A172 (cell line): ENCODE measurements around the gene TP53AIP1. TPM values are rescaled to one million over a fixed set of nuclear protein-coding genes. Genes with fewer than 3 reads are reported as not detected.

ENCODE experiments used
- DNase-seq: peaks from one replicate; pipeline ENCODE4 v3.0.0-alpha.2; 2015; ENCODE audit warnings: low spot score
- total RNA-seq: library from RNA; depleted of rRNA; stranded (reverse); fragments of >200 nt; shearing (Covaris generic); gene quantifications from 2 replicates; pipeline ENCODE4 v1.2.3, GENCODE V29; 2014; rRNA removed

Gene TP53AIP1, protein sequence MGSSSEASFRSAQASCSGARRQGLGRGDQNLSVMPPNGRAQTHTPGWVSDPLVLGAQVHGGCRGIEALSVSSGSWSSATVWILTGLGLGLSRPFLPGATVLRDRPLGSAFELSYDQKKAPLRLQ
- total RNA-seq = not detected in 2 replicates

DNA sequence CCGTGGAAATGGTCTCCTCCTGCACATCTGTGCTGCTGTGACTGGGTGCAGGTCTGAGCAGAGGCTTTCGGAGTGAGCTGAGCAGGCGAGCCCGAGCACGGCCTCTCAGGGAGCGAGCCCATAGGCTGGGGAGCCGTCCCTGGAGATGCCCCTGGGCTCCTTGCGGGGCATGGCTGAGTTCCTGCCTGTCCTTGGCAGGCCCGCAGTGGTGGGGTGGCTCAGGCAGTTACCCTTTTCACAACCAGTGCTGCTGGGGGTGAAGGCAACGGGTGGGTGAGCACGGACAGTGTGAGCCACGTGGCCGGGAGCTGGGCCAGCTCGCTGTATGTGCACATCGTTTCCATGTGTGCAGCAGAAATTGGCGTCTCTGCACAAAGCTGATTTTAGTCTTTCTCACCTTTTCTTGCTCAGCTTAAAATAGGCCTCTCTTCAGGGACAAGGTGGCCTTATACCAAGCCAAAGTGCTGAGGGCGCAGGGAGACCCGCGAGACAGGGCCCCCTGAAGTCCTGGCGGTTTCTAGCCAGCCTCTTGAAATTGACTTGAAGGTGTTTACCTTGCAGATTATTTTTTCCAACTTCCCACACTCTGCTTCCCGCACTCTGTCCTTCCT is at the start of gene TP53AIP1:
TP53AIP1 (minus strand) TSS at position 55 of the 611 bp plus-strand sequence. CDS start 5,053 bp downstream, outside the sequence.
- DNase-seq = no peak

DNA sequence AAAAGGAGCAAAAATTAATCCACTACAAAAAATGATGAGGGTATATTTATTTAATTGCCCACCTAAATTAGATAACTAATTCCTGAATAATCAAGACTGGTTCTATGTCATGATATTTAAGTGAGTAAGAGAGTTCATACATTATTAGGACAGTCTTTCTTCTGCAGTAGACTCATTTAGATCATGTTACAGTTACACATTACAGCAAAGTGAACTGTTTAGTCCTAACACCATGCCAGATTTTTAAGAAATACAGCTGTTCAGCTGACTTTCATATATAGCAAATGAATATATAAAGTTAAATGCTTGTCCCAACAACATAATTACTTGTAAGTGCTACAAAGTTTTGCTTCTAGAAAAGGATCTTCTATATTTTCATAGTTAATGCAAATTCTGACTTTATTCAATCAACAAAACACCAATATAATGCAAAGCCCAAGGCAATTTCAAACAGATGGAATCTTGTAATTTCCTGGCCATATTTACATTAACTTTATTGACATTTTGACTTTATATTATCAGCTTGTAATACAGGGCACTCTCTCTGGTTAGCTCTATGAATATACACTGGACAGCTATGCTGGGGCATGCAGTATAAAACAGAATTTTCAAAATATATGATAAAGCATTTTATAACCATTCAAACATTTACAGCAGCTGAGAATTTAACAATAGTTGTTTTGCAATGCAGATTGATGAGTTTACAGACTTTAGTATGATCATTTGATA is 45.7 kb upstream of the TP53AIP1 start:
- no peak for DNase-seq

GRCh38 chr11:128985880-128986279 is 43.2 kb upstream of the TP53AIP1 start:
- DNase-seq = no peak

DNA sequence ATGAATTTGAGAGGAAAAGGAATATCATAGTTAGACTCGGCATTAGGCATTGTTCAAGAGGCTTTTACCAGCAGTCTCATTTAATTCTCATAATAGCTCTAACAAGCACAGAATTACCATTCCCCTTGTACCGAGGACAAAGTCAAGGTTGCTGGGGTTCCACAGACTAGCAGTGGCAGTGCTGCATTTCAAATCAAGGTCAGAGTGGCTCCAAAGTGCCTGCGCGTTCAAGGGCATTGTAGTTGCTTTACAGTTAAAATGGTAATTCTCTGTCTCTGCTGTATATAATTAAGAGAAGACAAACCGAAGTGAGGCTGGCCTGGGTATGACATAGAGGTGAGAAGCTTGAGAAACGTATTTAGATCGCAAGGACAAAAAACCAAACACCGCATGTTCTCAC is 40.4 kb upstream of the TP53AIP1 start:
- no peak for DNase-seq

- DNase-seq = peak; percentile 3
These were observed 38.6 kb upstream of the TP53AIP1 start for GRCh38 chr11:128981254-128981653.

DNA sequence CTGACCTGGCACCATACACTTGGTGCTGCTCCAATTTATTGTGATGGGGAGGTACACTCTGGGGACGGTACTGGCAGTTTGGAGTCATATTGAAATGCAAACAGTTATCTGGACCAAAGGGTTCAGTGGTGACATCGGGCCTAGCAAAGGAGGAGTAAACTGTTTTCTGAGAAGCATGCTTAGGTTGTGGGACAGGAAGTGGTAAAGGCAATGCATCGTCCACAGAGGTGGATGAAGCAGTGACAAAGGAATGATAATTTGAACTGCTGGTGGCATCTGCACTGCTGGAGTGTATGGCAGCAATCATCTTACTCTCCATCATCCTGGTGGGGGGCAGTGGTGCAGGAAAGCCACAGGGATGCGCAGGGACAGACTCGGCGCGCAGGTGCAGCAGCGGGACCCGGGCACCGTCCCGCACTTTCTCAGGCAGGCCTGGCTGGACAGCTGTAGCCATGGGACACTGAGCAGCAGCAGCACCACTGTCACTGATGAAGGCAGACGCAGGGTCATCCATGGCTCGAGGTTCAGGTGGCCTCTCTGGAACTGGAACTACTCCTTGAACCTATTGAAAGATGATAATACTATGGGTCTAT is 28.0 kb upstream of the TP53AIP1 start:
- DNase-seq = no peak

DNA sequence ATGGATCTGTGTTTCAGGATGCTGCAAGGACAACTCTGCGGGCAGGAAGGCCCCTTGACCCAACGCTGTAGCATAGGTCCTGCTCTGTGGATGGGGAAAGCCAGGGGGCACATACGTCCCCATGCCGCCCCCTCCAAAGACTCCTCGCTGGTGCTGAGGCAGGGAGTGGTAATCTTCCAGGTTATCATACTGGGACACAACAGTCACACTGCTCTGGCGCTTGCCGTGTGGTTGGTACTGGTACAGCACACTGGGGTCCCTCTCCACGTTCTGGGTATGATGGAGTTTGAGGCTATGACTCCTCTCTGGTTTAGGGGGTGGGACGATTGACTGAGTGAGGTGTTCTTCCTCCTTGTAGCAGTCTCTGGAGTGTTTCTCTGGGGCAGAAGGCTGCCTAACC is 26.2 kb upstream of the TP53AIP1 start:
- no peak for DNase-seq

DNA sequence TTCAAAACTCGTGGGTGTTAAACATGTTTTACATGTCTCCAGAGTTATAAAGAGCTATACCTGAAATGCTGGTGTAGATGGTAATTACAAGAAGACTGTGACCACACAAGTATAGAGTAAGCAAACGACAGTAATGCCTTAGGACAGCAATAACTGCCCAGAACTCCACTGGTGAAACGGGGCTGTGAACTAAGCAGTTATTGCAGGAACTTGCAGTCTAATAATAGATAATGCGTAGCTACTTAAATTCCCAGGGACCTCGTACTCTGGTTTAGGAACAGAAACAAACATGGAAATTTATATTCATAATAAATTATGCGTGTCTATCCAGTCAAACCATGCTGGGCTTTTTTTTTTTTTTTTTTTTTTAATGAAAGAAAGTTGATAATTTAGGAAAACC is 24.9 kb upstream of the TP53AIP1 start:
- DNase-seq = no peak

GRCh38 chr11:128965485-128965884 is 22.8 kb upstream of the TP53AIP1 start:
- DNase-seq = no peak

GRCh38 chr11:128964463-128964930 is 21.8 kb upstream of the TP53AIP1 start:
- no peak for DNase-seq

DNA sequence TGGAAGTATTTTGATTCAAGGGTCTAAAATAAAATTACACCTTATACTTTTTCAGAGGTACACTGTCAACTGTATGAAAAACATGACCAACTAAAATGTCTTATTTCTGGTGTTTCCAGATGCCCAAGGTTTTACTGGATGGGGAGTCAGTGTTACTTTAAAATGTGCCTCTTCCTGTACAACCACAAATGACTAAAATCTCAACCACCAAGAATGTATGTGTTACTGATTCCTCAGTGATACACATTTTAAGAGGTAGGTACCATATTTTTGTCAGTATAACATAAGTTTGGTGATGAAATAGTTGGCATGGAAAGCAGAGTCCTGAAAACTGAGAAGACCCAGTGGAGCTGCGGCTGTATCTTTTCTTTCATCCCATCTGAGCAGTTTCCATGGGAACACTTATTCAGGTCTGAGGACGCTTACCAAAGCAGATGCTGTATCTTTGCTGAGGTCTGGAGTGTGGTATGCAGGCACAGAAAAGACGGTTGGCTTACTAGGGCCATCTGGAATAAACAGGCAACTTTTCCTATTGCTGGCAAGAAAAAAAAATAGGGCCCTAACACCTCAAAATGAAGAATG is 21.2 kb upstream of the TP53AIP1 start:
- DNase-seq = no peak

- no peak for DNase-seq
These were observed 20.2 kb upstream of the TP53AIP1 start for GRCh38 chr11:128962896-128963295.

GRCh38 chr11:128961645-128962044 is 19.0 kb upstream of the TP53AIP1 start:
- no peak for DNase-seq

DNA sequence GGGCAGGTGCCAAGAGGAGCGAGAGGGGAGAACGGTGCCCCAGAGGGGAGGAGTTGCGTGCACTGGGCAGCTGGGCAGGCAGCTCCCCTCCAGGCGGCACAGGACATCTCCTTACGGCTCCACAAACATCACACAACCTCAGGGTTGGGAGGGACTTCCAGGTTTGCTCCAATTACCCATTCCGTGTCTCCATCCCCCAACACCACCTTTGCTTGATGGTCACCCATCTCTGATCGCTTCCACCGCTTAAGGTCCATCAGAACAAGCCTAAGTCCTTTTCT is 14.5 kb upstream of the TP53AIP1 start:
- no peak for DNase-seq

GRCh38 chr11:128956401-128957201 is 13.9 kb upstream of the TP53AIP1 start:
- DNase-seq = peak; percentile 75

- DNase-seq = no peak
These were observed 13.0 kb upstream of the TP53AIP1 start for GRCh38 chr11:128955636-128956035.

- DNase-seq = no peak
These were observed 10.5 kb upstream of the TP53AIP1 start for GRCh38 chr11:128953151-128953550.

- no peak for DNase-seq
These were observed 7.3 kb upstream of the TP53AIP1 start for GRCh38 chr11:128949791-128950454.

DNA sequence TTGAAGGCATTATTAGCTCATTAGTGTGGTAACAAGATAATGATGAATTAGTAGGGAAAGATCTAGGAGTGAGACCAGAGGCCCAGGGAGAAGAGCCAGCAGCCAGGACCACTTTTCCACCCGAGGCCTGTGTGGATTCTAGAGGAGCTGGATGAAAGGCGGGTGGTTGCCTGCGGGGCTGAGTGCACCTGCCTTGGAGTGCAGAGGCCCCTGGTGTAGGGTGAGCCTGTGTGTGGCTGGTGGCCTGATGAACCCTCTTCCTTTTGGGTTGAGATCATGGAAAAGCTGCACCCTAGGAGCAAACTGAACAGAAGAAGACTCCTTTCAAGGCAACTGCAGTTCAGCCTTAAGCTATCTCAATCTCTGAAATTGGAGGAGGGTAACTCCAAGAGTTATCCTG is 5.9 kb upstream of the TP53AIP1 start:
- no peak for DNase-seq

DNA sequence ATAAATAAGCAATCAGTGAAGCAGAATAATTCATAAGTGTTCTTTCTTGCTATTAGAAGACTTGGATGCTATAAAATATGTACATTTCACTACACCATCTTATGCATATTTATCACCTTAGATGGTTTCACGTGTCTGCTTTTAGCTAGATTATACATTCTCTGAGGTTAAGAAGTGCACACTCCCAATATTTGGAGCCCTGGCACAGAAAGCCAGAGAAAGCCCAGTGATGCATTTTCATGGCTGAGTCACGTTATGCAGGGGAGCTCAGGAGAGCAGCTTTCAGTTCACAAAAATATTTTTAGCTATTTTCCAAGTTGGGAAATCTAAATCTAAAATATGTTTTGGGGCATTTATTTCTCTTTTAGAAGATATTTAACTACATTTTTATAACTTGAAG is 5.1 kb upstream of the TP53AIP1 start:
- no peak for DNase-seq

DNA sequence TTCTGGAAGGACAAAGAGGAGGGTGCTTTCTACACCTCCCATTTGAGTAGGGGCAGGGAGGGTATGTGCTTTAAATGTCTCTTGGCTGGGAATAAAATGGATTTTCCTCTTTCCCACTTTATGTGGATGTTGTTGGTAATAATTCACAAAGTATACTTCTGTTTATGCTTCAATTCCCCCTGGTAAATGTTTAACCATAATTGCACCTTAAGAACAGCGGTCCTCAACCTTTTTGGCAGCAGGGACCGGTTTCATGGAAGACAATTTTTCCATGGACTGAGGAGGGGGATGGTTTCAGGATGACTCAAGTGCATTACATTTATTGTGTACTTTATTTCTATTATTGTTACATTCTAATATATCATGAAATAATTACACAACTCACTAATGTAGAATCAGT is 4.0 kb upstream of the TP53AIP1 start:
- no peak for DNase-seq
